Endodermal cell (in vitro differentiated cells): ENCODE measurements around the gene PRR5L. TPM values are rescaled to one million over a fixed set of nuclear protein-coding genes. Genes with fewer than 3 reads are reported as not detected.
A peak's percentile ranks its signal among the peaks of the same experiment; 100 is the strongest.

ENCODE experiments used
- DNase-seq: peaks from one replicate; pipeline ENCODE4 v3.0.0-alpha.2; 2017
- H3K27ac ChIP-seq: 2 replicates; pipeline ENCODE4 v1.5.1; 2013; ENCODE audit warnings: mild to moderate bottlenecking, low read depth, low read length, moderate library complexity
- H3K27me3 ChIP-seq: 2 replicates; pipeline ENCODE4 v1.6.1; 2013; ENCODE audit warnings: mild to moderate bottlenecking, low read length, moderate library complexity; ENCODE audit not compliant: insufficient read depth, control insufficient read depth, poor library complexity, severe bottlenecking
- H3K36me3 ChIP-seq: 2 replicates; pipeline ENCODE4 v1.7.0; 2013; ENCODE audit warnings: mild to moderate bottlenecking, low read length, moderate library complexity; ENCODE audit not compliant: control insufficient read depth, insufficient read depth
- H3K4me1 ChIP-seq: one replicate; pipeline ENCODE4 v1.7.0; 2013; ENCODE audit warnings: low read length; ENCODE audit not compliant: control insufficient read depth, insufficient read depth
- H3K4me3 ChIP-seq: 2 replicates; pipeline ENCODE4 v1.5.1; 2013; ENCODE audit warnings: mild to moderate bottlenecking, low read length, moderate library complexity
- H3K9ac ChIP-seq: 2 replicates; pipeline ENCODE4 v1.6.1; 2013; ENCODE audit warnings: mild to moderate bottlenecking, low read length, moderate library complexity; ENCODE audit not compliant: poor library complexity, severe bottlenecking; ENCODE audit errors: extremely low read depth
- H3K9me3 ChIP-seq: 2 replicates; pipeline ENCODE4 v1.6.1; 2013; ENCODE audit warnings: mild to moderate bottlenecking, low read length, moderate library complexity; ENCODE audit not compliant: control insufficient read depth
- H3K27ac Mint-ChIP-seq: 2 replicates; pipeline ENCODE4 v1.8.0; 2020; ENCODE audit warnings: mixed read lengths
- H3K27me3 Mint-ChIP-seq: 2 replicates; pipeline ENCODE4 v1.8.0; 2021; ENCODE audit warnings: mild to moderate bottlenecking, mixed read lengths; ENCODE audit not compliant: insufficient read depth
- H3K36me3 Mint-ChIP-seq: 2 replicates; pipeline ENCODE4 v1.8.0; 2020; ENCODE audit warnings: low read depth, mixed read lengths
- H3K4me1 Mint-ChIP-seq: 2 replicates; pipeline ENCODE4 v1.8.0; 2020; ENCODE audit warnings: mixed read lengths
- H3K4me3 Mint-ChIP-seq: 2 replicates; pipeline ENCODE4 v1.8.0; 2020; ENCODE audit warnings: mild to moderate bottlenecking, moderate library complexity, mixed read lengths
- H3K9me3 Mint-ChIP-seq: 2 replicates; pipeline ENCODE4 v1.8.0; 2020; ENCODE audit warnings: mild to moderate bottlenecking, mixed read lengths
- WGBS, 2 experiments: methylation state at CpG; one replicate each; pipeline versions ENCODE4 v1.1.5 to v1.1.7; 2013; ENCODE audit warnings: missing lambda C conversion rate in 2 of 2, mixed read lengths in 1 of 2; ENCODE audit not compliant: insufficient coverage in 1 of 2, insufficient read length in 1 of 2; 5-methylcytosine and 5-hydroxymethylcytosine counted together
- total RNA-seq, 2 donors: library from RNA; stranded (reverse); fragmentation: NEBNext Ultra II Directional in 1 of 2; extraction: Animal tissue kit (Norgen Biotek cat#: 25700) in 1 of 2; gene quantifications; 2 replicates in 1 of 2; 3 replicates in 1 of 2; pipeline ENCODE4 v1.2.1, GENCODE V29; 2021
- TF ChIP-seq, protein P1 (sequence below): fragments of 200-600 bp; sonication (generic); conservative IDR thresholded peaks from 2 replicates; pipeline ENCODE4 v1.5.0; 2021; ENCODE audit warnings: antibody characterized with exemption, mild to moderate bottlenecking

The PRR5L gene
- total RNA-seq, 2 donors from 2014 or later = 5.3 to 7.2 TPM

DNA sequence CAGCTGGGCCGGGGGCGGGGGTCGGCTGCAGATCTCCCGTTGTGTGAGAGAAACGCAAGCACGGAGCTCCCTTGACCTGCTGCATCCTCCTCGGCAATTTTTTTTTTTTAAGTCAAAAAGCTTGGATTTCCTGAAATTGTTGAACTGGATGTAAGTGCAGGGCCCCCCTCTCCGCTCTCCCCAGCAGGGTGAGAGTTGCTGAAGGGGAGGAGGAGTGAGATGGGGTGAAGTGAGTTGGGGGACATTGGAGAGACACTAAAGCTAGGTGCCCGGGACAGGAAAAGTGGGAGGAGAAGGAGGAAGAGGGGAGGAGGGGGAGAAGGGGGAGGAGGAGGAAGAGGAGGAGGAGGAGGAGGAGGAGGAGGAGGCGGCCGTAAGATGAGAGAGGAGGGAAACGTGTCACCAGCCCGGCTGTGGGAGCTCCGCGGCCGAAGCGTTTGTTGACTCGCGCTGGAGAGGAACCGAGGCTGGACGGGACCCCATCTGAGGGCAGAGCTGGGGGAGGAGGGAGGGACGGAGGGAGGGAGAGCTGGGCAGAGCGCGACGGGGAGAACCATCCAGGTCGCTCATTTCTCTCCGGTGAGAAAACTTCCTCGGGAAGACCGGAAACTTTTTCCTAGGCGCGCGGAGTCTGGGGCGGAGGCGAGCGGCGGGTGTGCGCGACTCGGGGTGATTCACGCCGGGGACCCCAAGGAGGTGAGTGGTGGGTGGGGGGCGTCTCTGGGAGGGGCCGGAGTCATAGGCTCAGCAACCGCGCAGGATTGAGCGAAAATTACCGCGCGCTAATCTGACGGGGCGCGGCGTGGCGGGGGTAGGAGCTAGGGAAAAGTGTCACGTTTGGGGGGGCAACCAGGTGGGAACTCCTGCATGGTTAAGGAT is 80.2 kb downstream of the PRR5L start:
- peak; percentile 82 for DNase-seq
- peak overlapping the region; percentile 38 for H3K9ac ChIP-seq
- H3K27ac Mint-ChIP-seq = no peak overlapping the region
- TF ChIP-seq, protein P1, sequence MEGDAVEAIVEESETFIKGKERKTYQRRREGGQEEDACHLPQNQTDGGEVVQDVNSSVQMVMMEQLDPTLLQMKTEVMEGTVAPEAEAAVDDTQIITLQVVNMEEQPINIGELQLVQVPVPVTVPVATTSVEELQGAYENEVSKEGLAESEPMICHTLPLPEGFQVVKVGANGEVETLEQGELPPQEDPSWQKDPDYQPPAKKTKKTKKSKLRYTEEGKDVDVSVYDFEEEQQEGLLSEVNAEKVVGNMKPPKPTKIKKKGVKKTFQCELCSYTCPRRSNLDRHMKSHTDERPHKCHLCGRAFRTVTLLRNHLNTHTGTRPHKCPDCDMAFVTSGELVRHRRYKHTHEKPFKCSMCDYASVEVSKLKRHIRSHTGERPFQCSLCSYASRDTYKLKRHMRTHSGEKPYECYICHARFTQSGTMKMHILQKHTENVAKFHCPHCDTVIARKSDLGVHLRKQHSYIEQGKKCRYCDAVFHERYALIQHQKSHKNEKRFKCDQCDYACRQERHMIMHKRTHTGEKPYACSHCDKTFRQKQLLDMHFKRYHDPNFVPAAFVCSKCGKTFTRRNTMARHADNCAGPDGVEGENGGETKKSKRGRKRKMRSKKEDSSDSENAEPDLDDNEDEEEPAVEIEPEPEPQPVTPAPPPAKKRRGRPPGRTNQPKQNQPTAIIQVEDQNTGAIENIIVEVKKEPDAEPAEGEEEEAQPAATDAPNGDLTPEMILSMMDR = no peak
- no peaks in the 10 kb centered on the region for H3K36me3 ChIP-seq
- peaks cover 5% of the 10 kb centered on the region for H3K9me3 Mint-ChIP-seq
- WGBS, 2 experiments = 1 to 2% methylated on average over 31 to 54 of the region's 55 CpGs
- peaks cover 22% of the 10 kb centered on the region for H3K4me1 Mint-ChIP-seq
- peaks cover 17% of the 10 kb centered on the region for H3K27me3 ChIP-seq
- H3K4me1 ChIP-seq = peaks cover 12% of the 10 kb centered on the region
- no peaks in the 10 kb centered on the region for H3K9me3 ChIP-seq
- H3K4me3 Mint-ChIP-seq = peak overlapping the region; percentile 71
- H3K27me3 Mint-ChIP-seq = peaks cover 79% of the 10 kb centered on the region
- peak overlapping the region; percentile 87 for H3K4me3 ChIP-seq
- H3K27ac ChIP-seq = no peak overlapping the region
- no peaks in the 10 kb centered on the region for H3K36me3 Mint-ChIP-seq

DNA sequence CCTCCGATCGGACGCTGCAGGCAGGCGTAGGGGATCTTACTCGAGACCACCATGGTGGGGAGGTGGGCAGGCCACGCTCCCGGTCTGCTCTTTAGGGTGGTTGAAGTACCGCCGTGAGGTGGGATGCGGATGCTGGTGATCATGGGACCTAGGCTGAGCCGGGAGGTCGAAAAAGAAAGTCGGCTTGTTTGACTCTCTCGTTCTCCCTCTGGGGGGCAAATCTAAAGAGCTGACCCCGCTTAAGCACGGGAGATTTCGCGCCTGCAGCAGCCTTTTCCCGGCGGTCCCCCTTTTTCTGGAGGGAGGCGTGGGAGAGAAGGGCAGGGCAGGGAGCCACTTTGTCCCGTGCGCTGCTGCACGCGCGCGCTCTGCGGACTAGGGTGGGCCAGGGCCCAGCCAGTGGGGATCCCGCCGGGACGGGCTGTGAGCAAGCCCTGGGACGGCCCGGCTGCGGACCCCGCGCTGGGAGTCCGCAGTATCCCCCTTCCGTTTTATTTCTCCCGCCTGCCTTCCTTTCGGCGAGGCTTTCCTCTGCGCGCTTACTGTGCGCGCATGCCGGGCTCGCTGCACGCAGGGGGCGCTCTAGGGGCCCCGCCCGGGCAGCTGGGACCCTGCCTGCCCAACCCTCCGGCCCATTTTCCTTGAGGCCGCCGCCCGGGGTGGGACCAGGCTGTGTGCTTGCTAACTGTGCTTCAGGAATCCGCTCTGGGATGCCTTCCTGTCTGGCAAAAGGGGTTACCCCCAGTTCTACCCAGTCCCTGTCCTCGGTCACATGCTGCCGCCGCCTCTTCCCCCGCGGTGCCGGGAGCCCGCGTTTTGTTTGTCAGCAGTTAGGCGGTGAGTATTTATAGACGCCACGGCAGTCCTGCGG is 81.0 kb downstream of the PRR5L start:
- H3K27ac ChIP-seq = no peak overlapping the region
- Mint-ChIP-seq H3K9me3 (peaks cover 4% of the 10 kb centered on the region), H3K4me3 (peak overlapping the region; percentile 71), H3K27me3 (peaks cover 78% of the 10 kb centered on the region), H3K27ac (no peak overlapping the region), H3K4me1 (peaks cover 23% of the 10 kb centered on the region), H3K36me3 (no peaks in the 10 kb centered on the region)
- H3K36me3 ChIP-seq = peaks cover 2% of the 10 kb centered on the region
- H3K27me3 ChIP-seq = peaks cover 17% of the 10 kb centered on the region
- 1 to 2% methylated on average over 33 to 68 of the region's 68 CpGs for WGBS, 2 experiments
- H3K4me1 ChIP-seq = peaks cover 12% of the 10 kb centered on the region
- no peaks in the 10 kb centered on the region for H3K9me3 ChIP-seq
- peak overlapping the region; percentile 38 for H3K9ac ChIP-seq
- H3K4me3 ChIP-seq = peak overlapping the region; percentile 87
- DNase-seq = peak; percentile 90
- TF ChIP-seq, protein P1 = peak; percentile 82

DNA sequence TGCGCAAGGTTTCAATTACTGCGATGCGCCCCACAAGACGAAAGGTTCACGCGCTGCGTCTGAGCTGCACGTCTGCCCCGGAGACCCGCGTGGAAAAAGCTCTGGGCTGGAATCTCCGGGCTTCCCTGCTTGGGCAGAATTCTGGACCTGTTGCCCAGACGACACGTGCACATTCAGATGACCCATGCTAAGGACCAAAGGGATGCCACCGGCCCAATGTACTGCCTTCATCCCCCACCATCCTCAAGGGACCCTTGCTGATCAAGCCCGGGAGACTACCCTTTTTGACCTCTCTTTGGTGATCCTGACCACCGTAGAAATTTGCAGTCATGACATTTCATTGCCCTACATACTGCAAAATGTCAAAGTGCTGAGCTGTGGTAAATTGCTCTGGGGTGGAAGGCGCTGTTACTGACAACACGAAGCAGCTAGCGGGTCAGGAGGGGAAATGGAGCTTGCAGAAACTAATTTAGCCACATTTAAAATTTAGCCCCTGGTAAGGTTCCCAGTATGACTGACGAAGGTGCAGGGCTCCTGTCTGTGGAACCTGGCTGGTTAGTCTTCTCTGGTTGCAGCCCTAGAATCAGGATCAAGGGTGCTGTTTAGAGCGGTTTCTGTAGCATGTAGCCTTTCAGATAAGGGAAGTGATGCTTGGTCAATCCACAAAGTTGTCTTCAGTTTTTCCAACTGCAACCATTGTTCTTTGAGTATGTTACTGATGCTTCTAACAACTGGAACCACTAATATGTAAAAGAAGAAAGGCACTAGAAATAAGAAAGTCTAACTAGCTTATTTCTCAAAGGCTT is 81.9 kb downstream of the PRR5L start:
- DNase-seq = no peak
- TF ChIP-seq, protein P1 = no peak
- H3K9me3 ChIP-seq = no peaks in the 10 kb centered on the region
- peak overlapping the region; percentile 87 for H3K4me3 ChIP-seq
- peaks cover 12% of the 10 kb centered on the region for H3K4me1 ChIP-seq
- peaks cover 6% of the 10 kb centered on the region for H3K36me3 ChIP-seq
- peaks cover 3% of the 10 kb centered on the region for H3K9me3 Mint-ChIP-seq
- peak overlapping the region; percentile 71 for H3K4me3 Mint-ChIP-seq
- H3K27ac Mint-ChIP-seq = no peak overlapping the region
- WGBS, 2 experiments = 42 to 44% methylated on average over 17 to 22 of the region's 22 CpGs
- H3K27me3 Mint-ChIP-seq = peaks cover 72% of the 10 kb centered on the region
- H3K27me3 ChIP-seq = peaks cover 17% of the 10 kb centered on the region
- H3K27ac ChIP-seq = no peak overlapping the region
- no peak overlapping the region for H3K9ac ChIP-seq
- no peaks in the 10 kb centered on the region for H3K36me3 Mint-ChIP-seq
- peaks cover 23% of the 10 kb centered on the region for H3K4me1 Mint-ChIP-seq
